Sigmoid colon (tissue), 4 donors: Measurements from ENCODE around the gene NAT10.

Experiments used
- EP300 ChIP-seq, 4 donors: sonication (generic); formaldehyde crosslinking; IDR thresholded peaks; one replicate each; pipeline ENCODE4 v1.6.1; 2017; ENCODE audit warnings: antibody characterized with exemption in 4 of 4
- POLR2AphosphoS5 ChIP-seq, 4 donors: sonication (generic); formaldehyde crosslinking; IDR thresholded peaks; one replicate each; pipeline ENCODE4 v1.6.1; 2017; ENCODE audit warnings: antibody characterized with exemption in 4 of 4

DNA sequence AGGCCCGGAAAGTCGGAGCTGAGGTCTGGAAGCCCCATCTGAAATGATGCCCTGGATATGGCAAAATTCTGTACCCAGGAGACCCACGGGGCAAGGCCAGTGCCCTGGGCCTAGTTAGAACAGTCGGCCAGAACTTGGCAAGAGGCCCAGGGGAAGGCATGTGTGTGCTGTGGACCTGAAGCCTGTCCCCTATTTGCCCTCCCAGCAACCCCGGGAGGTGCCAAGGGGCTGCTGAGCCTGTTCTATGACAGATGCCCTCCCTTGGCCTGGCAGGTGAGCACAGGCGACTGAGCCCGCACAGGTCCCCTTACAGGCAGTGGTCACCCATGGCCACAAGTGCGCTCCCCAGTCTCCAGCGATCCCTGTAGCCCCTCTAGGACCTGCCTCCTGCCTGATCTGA is 51.7 kb downstream of the NAT10 start:
- no peak for TF ChIP-seq EP300 (IDR thresholded peaks at IDR 0.05)
- no peak for TF ChIP-seq POLR2AphosphoS5 (IDR thresholded peaks at IDR 0.05)
